Right renal pelvis (tissue), 4 donors: ENCODE results near the gene LOXHD1. TPM values are rescaled to one million over a fixed set of nuclear protein-coding genes. Genes with fewer than 3 reads are reported as not detected.

ENCODE experiments used
- DNase-seq, 4 donors: peaks; one replicate each; pipeline ENCODE4 v3.0.0-alpha.2; 2013; ENCODE audit warnings: low read depth in 4 of 4, low spot score in 3 of 4, missing footprints in 1 of 4
- polyA plus RNA-seq, 4 donors: library from polyadenylated mRNA; unstranded; fragments of 120-200 nt; gene quantifications; one replicate each; pipeline ENCODE4 v1.2.1, GENCODE V29; 2013; ENCODE audit not compliant: insufficient read length in 4 of 4

Gene LOXHD1
- polyA plus RNA-seq, 4 donors = 0.37 to 1.2 (median 0.67) TPM

- no peak for DNase-seq
These were observed 28.8 kb downstream of the LOXHD1 start for GRCh38 chr18:46628206-46628605.

- DNase-seq = no peak
These were observed 29.9 kb downstream of the LOXHD1 start for GRCh38 chr18:46627136-46627535.

- DNase-seq = no peak
These were observed 32.0 kb downstream of the LOXHD1 start for GRCh38 chr18:46625069-46625468.

- DNase-seq = no peak
These were observed 32.9 kb downstream of the LOXHD1 start for GRCh38 chr18:46624127-46624526.

GRCh38 chr18:46623541-46623940, 33.5 kb downstream of the LOXHD1 start:
- no peak for DNase-seq

GRCh38 chr18:46622999-46623398, 34.0 kb downstream of the LOXHD1 start:
- no peak for DNase-seq

GRCh38 chr18:46622451-46622850, 34.6 kb downstream of the LOXHD1 start:
- DNase-seq = no peak

GRCh38 chr18:46621871-46622270, 35.1 kb downstream of the LOXHD1 start:
- DNase-seq = no peak

GRCh38 chr18:46621111-46621766, 35.8 kb downstream of the LOXHD1 start:
- no peak for DNase-seq

- DNase-seq = no peak
These were observed 37.5 kb downstream of the LOXHD1 start for GRCh38 chr18:46619559-46619958.

- no peak for DNase-seq
These were observed 41.3 kb downstream of the LOXHD1 start for GRCh38 chr18:46615720-46616119.

- no peak for DNase-seq
These were observed 48.0 kb downstream of the LOXHD1 start for GRCh38 chr18:46609048-46609447.

GRCh38 chr18:46607926-46608325, 49.1 kb downstream of the LOXHD1 start:
- no peak for DNase-seq

- no peak for DNase-seq
These were observed 55.7 kb downstream of the LOXHD1 start for GRCh38 chr18:46601141-46601805.

- DNase-seq = no peak
These were observed 60.9 kb downstream of the LOXHD1 start for GRCh38 chr18:46596119-46596518.

GRCh38 chr18:46591783-46592391, 65.1 kb downstream of the LOXHD1 start:
- no peak for DNase-seq

- DNase-seq = no peak
These were observed 66.9 kb downstream of the LOXHD1 start for GRCh38 chr18:46590103-46590502.

GRCh38 chr18:46588971-46589660, 67.9 kb downstream of the LOXHD1 start:
- DNase-seq = no peak

GRCh38 chr18:46587600-46587999, 69.4 kb downstream of the LOXHD1 start:
- DNase-seq = no peak

GRCh38 chr18:46583711-46584110, 73.3 kb downstream of the LOXHD1 start:
- no peak for DNase-seq

- DNase-seq = no peak
These were observed 75.4 kb downstream of the LOXHD1 start for GRCh38 chr18:46581648-46582047.
